Fibroblast of mammary gland (primary cell): ENCODE measurements around the gene KLF12.

ENCODE experiments used
- DNase-seq: peaks from one replicate; pipeline ENCODE4 v3.0.0-alpha.2; 2010; ENCODE audit warnings: low read depth
- H3K4me3 ChIP-seq: 2 replicates; pipeline ENCODE4 v1.5.1; 2011; ENCODE audit warnings: low read depth, mild to moderate bottlenecking, low read length, moderate library complexity; ENCODE audit not compliant: control insufficient read depth
- CTCF ChIP-seq: conservative IDR thresholded peaks from 2 replicates; pipeline ENCODE4 v1.5.1; 2011; ENCODE audit warnings: low read depth, low read length, inconsistent platforms; ENCODE audit not compliant: control insufficient read depth, insufficient read depth

Gene KLF12

GRCh38 chr13:74107598-74107997 is 26.6 kb downstream of the KLF12 start:
- no peak for DNase-seq
- no peak for TF ChIP-seq CTCF
- H3K4me3 ChIP-seq, result no peak overlapping the region

- no peak for DNase-seq
- no peak overlapping the region for H3K4me3 ChIP-seq
- TF ChIP-seq CTCF, result no peak
Observed at GRCh38 chr13:74105871-74106270, 28.3 kb downstream of the KLF12 start.

- no peak for DNase-seq
- TF ChIP-seq CTCF, result no peak
Observed at GRCh38 chr13:74104661-74105275, 29.4 kb downstream of the KLF12 start.

GRCh38 chr13:74103970-74104555 is 30.1 kb downstream of the KLF12 start:
- DNase-seq, result no peak
- no peak overlapping the region for H3K4me3 ChIP-seq
- no peak for TF ChIP-seq CTCF

More at GRCh38 chr13:74104661-74105275, 29.4 kb downstream of the KLF12 start:
- no peak overlapping the region for H3K4me3 ChIP-seq

GRCh38 chr13:74103196-74103595 is 31.0 kb downstream of the KLF12 start:
- no peak for DNase-seq
- H3K4me3 ChIP-seq, result no peak overlapping the region
- TF ChIP-seq CTCF, result no peak

- TF ChIP-seq CTCF, result no peak
- no peak overlapping the region for H3K4me3 ChIP-seq
- no peak for DNase-seq
Observed at GRCh38 chr13:74102691-74103090, 31.5 kb downstream of the KLF12 start.

- no peak for TF ChIP-seq CTCF
- DNase-seq, result no peak
- H3K4me3 ChIP-seq, result no peak overlapping the region
Observed at GRCh38 chr13:74101436-74101835, 32.8 kb downstream of the KLF12 start.
